GM19025 (cell line): ENCODE results near the gene CSMD2.

Experiments used
- ATAC-seq: cut with Tn5 transposase; IDR thresholded peaks from one replicate; pipeline ENCODE4 v1.9.1; 2021; ENCODE audit warnings: mild to moderate bottlenecking, low read depth, moderate library complexity; ENCODE audit not compliant: unreplicated experiment

Gene CSMD2

GRCh38 chr1:33667386-33668282 is 497.4 kb downstream of the CSMD2 start:
- no peak for ATAC-seq

GRCh38 chr1:33666616-33667015 is 498.4 kb downstream of the CSMD2 start:
- ATAC-seq, result no peak

- ATAC-seq, result no peak
These were observed 503.1 kb downstream of the CSMD2 start for GRCh38 chr1:33661811-33662454.

- ATAC-seq, result no peak
These were observed 504.1 kb downstream of the CSMD2 start for GRCh38 chr1:33660956-33661355.

- no peak for ATAC-seq
These were observed 504.8 kb downstream of the CSMD2 start for GRCh38 chr1:33660244-33660643.

- no peak for ATAC-seq
These were observed 505.4 kb downstream of the CSMD2 start for GRCh38 chr1:33659641-33660040.

GRCh38 chr1:33657833-33658232 is 507.2 kb downstream of the CSMD2 start:
- ATAC-seq, result no peak

GRCh38 chr1:33656467-33657005 is 508.5 kb downstream of the CSMD2 start:
- ATAC-seq, result no peak

- ATAC-seq, result no peak
These were observed 509.5 kb downstream of the CSMD2 start for GRCh38 chr1:33655496-33655895.

GRCh38 chr1:33654267-33654834 is 510.7 kb downstream of the CSMD2 start:
- no peak for ATAC-seq

- ATAC-seq, result no peak
These were observed 511.8 kb downstream of the CSMD2 start for GRCh38 chr1:33653226-33653625.

- ATAC-seq, result no peak
These were observed 514.3 kb downstream of the CSMD2 start for GRCh38 chr1:33650708-33651107.

GRCh38 chr1:33649759-33650158 is 515.3 kb downstream of the CSMD2 start:
- ATAC-seq, result no peak

- ATAC-seq, result no peak
These were observed 521.8 kb downstream of the CSMD2 start for GRCh38 chr1:33643216-33643615.

- ATAC-seq, result no peak
These were observed 523.8 kb downstream of the CSMD2 start for GRCh38 chr1:33641104-33641830.

- ATAC-seq, result no peak
These were observed 524.8 kb downstream of the CSMD2 start for GRCh38 chr1:33640114-33640660.

GRCh38 chr1:33637846-33638440 is 527.1 kb downstream of the CSMD2 start:
- ATAC-seq, result no peak

GRCh38 chr1:33636209-33636608 is 528.8 kb downstream of the CSMD2 start:
- ATAC-seq, result no peak

- no peak for ATAC-seq
These were observed 529.6 kb downstream of the CSMD2 start for GRCh38 chr1:33635336-33636012.
